NCI-H2227 (cell line): ENCODE measurements around the gene GINS1.
"Not testable (repeated sequence)": the region's sequence is repeated elsewhere in the genome, so short reads cannot be mapped to it uniquely, and the experiment has no call there.

Experiments
- DNase-seq: peaks from one replicate; lab custom pipeline; 2025; ENCODE audit not compliant: unreplicated experiment; lab: John Stamatoyannopoulos, UW

GINS1 gene

GRCh38 chr20:25389858-25390537, 17.5 kb upstream of the GINS1 start:
- DNase-seq = peak; percentile 77

DNA sequence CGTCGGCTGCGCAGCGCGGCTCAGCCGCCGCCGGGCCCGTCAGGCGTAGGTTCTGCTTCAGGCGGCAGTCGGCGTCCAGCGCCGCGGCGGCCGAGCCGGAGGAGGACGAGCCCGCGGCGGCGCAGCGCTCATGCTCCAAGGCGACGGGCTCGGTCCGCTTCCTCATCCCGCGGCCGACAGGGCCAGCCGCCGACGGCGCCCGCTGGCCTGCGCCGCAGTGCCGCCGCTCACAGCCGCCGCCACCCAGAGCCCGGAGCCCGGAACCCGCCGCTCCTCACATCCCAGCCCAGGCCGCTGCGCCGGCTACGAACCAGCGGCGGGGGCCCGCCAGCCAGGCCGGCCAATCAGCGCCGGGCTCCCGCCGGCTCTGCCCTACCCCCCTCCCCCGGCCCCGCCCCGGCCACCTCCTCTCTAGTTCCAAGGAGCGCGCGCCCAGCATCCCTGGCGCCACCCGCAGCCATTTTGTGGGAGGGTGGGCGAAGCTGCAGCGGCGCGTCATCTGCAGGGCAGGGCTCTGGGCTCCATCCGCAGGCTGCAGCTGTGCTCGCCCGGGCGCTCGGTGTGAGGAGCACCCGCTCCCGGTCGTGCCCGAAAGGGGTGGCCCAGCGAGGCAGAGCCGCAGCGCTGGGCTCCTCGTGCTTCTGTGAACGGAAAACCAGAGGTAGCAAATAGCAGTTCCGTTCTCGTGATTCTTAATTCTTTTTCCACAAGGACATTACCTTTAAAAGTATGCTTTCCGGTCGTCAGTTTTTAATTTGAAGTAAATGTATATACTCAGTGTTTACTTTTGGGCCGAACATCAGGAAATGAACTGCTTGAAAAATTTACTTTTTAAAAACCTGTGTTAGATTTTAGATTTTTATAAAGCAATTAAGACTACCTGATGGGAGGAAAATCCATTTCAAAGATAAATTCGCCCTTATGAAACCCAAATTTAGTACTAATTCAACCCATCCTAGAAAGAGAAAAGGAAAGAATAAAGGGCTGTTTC, 16.6 kb upstream of the GINS1 start, which contains the start of gene ABHD12:
Gene ABHD12 (minus strand): TSS at position 298 of the 991 bp plus-strand sequence. CDS start 132 bp downstream, at position 166.
- peak; percentile 98 for DNase-seq

- no peak for DNase-seq
Observed at GRCh38 chr20:25394276-25394675, 13.2 kb upstream of the GINS1 start.

DNA sequence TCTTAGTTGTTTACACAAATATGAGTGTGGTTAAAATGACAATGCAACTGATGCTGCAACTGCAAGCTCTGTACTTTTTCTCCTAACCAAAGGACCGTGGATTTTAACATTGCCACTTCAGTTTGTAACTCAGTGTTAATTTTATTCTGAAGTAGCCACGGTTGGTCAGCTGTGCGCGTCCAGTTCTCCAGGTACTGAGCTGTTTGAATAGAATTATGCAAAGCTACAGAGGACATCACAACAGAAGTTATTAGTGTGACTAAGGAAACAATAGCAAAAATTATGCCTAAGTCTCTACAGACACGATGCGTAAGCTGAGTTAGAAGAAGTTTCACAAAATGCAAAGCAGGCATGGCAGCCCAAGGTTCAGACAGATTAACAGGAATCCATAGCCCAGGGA, 12.5 kb upstream of the GINS1 start:
- no peak for DNase-seq

DNA sequence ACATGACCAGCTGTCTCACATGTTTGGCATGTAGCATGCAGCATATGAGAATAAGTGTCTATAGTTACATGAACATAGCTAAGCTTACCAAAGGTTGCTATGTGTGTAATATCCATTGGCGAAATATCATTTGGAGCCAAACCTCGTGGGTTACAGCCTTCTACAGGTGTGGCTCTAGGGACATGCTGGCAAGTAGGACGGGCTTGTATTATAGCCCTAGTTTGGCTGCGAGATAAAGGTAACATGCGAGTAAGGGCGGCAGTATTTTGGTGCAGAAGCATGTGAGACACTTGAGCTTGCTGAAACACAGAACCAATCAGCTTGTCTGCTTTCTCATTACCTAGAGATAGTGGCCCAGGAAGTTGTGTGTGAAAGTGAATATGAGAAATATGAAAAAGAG, 10.4 kb upstream of the GINS1 start:
- no peak for DNase-seq

GRCh38 chr20:25397821-25398220, 9.7 kb upstream of the GINS1 start:
- no peak for DNase-seq

- DNase-seq = no peak
Observed at GRCh38 chr20:25398376-25399036, 9.0 kb upstream of the GINS1 start.

DNA sequence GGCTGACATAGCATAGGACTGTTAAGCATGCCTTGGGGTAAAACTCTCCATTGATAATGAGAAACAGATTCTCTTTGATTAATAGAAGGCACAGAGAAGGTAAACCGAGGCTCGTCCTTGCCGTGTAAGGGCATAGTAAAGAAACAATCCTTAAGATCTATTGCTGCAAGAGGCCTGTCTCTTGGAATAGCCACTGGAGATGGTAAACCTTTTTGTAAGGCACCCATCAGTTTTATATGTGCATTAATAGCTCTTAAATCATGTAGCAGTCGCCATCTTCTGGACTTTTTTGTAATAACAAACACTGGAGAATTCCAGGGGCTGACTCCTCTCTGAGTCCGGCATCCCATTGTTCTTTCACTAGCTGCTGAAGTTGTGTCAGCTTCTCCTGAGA, 8.4 kb upstream of the GINS1 start:
- peak; percentile 75 for DNase-seq

DNA sequence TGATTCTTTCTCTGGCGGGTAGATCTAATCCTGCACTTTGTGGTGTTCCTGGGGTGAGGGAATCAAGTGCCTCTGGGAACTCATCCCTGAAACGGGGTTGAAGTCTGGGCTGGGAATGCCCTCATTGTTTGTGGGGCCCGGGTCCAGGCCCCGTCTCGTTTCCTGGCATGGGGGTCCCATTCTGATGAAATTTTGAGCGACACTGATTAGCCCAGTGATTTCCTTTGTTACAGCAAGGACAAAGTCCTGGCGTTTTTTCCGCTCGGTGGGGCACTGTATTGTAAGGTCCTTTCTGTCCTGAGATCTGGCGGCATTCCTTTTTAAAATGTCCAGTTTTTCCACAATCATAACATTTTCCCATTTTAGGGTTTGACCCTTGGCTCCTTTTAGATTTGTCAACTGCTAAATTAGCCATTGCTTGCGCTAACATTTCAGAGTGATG, 7.2 kb upstream of the GINS1 start:
- DNase-seq = not testable (repeated sequence)

DNA sequence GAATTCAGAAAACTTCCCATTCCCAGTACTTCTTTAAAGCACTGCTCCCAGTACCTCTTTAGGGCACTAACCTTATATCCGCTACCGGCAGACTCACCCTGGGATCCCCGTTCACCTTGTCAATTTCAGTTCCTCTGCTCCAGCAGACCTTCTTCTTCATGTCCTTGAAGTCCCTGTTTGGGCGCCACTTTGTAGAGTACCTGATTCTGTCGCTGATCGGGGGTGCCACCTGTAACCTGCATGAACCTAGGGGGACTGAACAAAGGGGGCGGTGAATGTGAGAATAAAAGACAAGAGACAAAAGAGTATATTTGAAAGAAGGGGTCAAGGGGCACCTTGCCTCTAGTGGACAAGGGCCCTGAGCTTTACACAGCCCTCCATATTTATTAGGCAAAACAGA, 4.9 kb upstream of the GINS1 start:
- DNase-seq = peak; percentile 25

GRCh38 chr20:25408170-25408547, 686 bp downstream of the GINS1 start:
- DNase-seq = no peak

- peak; percentile 10 for DNase-seq
Observed at GRCh38 chr20:25408890-25409289, 1.4 kb downstream of the GINS1 start.

GRCh38 chr20:25418776-25419175, 11.3 kb downstream of the GINS1 start:
- DNase-seq = no peak

DNA sequence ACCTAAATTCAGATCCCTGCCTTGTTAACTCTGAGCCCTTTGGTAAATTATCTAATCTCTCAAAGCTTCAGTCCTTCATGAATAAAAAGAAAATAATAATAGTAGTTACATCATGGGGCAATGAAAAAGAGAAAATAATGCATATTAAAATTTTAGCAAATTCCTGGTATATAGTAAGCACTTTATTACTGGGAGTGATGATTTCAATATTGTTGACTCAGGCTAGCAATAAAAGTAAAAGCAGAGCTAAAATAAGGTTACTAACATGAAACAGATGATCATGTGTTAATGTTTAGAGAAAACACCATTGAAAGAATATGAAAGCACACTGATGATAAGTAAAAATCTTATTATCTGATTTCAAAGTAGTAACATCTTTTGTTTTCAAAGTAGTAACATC, 13.6 kb downstream of the GINS1 start:
- no peak for DNase-seq

DNA sequence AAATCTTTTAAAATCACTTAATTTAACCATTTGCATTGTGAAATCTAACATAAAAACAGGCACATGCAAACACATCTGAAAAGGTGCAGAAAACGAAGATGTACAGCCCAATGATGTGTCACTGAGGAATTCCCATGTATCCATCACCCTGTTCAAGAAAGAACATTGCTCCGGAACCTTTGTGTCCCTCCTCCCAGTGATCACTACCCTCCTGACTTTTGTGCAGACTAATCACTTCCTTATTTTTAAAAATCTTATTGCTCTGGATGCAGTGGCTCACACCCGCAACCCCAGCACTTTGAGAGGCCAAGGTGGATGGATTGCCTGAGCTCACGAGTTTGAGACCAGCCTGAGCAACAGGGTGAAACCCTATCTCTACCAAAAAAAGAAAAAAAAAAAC, 14.6 kb downstream of the GINS1 start:
- no peak for DNase-seq

DNA sequence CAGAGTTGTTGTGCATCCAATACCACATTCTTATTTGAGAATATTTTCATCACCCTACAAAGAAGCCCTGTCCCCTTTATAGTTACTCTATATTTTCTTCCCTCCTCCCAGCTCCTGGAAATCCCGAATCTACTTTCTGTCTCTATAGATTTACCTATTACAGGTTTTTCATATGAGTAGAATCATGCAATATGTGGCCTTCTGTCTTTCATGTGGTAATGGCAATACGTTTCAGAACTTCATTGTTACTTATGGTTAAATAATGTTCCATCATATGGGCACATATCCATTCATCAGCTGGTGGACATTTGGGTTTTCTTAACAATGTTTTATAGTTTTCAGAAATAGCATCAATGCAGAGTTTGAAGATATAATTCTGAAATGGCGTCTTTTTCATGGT, 17.1 kb downstream of the GINS1 start:
- no peak for DNase-seq

DNA sequence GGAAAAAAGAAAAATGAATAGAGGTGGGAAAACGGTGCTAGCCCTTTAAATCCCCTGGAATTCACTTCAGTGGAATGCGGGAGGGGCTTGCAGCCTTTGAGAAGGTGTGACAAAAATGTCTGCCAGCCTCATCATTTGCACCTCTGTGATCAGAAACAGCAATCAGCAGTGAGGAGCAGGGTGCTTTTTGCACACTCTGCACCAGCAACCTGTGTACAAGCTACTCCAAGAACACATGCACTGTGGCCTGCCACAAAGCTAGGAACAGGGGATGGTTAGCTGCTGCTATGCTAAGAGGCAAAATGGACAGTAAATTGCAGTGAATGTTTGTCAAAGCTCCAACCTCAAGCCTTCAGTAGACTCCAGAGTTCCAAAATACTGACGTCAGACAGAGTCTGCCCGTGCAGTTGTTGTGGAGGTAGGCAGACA, 29.7 kb downstream of the GINS1 start:
- no peak for DNase-seq

DNA sequence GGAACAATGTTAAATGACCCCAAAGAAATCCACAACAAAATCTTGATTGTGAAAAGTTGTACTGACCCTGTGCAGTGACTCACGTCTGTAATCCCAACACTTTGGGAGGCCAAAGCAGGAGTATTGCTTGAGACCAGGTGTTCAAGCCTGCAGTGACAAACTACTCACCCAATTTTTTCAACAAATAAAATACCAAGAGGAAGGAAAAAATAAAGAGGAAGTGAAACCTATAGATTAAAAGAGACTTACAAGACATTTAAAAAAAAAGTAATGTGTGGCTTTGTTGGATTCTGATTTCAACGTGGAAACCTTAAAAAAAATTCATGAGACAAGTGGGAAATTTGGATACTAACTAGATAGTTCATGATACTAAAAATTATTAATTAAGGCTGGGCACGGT, 31.9 kb downstream of the GINS1 start:
- no peak for DNase-seq

DNA sequence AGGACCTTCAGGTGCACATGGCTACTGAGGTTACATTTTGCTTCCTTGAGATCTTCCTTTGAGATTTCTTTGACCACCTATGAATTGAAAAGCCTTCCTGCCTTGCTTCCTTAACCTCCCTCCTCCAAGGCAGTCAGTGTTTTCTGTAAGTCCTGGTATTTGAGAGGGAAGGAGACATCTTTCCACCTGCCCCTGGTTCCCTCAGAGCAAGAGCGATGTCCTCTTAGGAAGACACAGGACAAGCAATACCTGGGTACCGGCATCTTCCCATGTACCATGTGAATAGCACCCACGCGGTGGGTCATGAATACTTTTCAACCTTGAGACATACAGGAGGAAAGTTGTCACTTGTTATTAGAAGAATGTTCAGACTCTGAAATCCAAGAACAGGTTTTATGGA, 37.1 kb downstream of the GINS1 start:
- DNase-seq = no peak

GRCh38 chr20:25447671-25448070, 40.2 kb downstream of the GINS1 start:
- no peak for DNase-seq

DNA sequence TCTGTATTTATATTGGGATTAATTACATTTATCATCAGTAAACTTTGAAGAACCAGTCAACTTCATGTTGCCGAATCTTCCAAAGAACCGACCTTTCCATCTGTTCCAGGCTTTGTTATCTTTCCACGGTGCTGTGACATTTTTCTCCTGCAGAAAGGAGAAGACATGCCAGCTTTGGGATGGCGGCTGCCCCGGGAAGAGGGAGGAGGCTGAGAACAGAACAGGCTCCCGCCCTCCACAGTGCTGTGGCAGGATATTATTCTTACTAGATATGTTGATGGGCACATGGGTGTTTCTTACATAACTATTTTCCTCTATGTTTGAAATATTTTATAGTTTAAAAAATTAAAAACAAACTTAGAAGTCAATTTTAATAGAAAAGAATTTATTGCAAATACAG, 44.9 kb downstream of the GINS1 start:
- DNase-seq = no peak
